CD4-positive, alpha-beta T cell treated with Interleukin-15 for 1 hour (primary cell): ENCODE results near the gene IL24.
"Not testable (repeated sequence)": the region's sequence is repeated elsewhere in the genome, so short reads cannot be mapped to it uniquely, and the experiment has no call there.

Experiments
- DNase-seq: peaks from one replicate; pipeline ENCODE4 v3.0.0-alpha.2; 2020

The IL24 gene

DNA sequence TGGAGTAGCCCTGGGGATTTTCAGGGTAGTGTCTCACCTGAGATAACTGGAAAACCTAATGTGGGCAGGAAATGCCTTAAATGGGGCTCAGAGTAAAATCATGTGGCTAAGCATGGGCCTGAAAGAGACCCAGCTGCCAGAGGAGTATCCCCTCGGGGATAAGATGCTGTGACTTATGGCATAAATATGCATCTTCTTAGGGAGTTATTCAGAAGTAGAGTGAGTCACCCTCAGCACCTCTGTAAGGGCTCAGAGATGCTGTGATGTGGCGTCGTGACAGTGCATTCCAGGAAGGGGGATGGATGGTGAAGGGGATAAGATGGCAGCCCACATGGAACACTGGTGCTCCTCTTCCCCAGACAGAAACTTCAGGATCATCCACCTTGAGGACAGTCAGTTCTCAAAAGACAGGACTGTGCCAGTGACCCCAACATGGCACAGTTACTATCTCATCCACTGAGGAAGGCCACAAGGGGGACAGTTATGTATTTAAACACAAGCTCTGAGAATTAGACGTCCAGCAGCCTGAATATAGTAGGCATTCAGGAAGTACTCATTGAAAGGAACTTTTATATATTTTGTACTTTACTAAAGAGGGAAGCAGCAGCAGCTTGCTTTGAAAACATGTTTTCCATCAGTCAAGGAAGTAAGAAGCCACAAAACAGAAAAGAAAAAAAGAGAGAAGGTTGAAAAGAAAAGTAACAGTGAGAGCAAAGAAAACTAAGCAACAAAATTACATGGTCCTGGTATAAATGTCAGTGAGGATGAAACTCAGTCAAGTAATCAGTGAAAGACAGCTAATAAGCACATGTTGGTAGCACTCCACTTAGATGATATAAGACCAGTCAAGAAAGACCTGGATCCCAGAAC is 8.3 kb downstream of the IL24 start:
- peak; percentile 36 for DNase-seq

DNA sequence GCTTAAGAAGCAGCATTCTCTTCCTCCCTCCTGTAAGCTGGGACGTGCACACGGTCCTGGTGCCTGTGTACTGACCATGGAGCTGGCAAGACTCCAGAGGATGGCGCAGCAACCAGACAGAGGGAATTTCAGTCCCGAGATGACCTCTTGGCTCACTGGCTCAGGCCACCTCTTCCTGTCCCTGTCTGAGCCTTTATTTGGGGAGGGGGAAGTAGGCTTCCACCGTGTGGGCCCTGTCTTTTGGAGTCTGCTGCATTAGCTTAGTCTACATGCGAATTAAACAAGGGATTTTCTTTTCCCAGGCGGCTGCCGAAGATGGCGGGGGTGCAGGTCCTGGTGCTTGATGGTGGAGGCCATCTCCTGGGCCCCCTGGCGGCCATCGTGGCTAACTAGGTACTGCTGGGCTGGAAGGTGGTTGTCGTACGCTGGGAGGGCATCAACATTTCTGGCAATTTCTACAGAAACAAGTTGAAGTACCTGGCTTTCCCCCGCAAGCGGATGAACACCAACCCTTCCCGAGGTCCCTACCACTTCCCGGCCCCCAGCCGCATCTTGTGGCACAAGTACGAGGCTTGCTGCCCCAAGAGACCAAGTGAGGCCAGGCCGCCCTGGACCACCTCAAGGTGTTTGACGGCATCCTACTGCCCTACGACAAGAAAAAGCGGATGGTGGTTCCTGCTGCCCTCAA is 10.2 kb downstream of the IL24 start:
- no peak for DNase-seq

DNA sequence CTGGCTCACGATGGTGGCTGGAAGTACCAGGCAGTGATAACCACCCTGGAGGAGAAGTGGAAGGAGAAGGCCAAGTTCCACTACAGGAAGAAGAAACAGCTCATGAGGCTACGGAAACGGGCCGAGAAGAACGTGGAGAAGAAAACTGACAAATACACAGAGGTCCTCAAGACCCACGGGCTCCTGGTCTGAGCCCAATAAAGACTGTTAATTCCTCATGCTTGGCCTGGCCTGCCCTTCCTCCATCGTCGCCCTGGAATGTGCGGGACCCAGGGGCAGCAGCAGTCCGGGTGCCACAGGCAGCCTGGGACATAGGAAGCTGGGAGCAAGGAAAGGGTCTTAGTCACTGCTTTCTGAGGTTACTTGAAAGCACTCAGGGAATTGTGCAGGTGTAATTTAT is 10.8 kb downstream of the IL24 start:
- no peak for DNase-seq

DNA sequence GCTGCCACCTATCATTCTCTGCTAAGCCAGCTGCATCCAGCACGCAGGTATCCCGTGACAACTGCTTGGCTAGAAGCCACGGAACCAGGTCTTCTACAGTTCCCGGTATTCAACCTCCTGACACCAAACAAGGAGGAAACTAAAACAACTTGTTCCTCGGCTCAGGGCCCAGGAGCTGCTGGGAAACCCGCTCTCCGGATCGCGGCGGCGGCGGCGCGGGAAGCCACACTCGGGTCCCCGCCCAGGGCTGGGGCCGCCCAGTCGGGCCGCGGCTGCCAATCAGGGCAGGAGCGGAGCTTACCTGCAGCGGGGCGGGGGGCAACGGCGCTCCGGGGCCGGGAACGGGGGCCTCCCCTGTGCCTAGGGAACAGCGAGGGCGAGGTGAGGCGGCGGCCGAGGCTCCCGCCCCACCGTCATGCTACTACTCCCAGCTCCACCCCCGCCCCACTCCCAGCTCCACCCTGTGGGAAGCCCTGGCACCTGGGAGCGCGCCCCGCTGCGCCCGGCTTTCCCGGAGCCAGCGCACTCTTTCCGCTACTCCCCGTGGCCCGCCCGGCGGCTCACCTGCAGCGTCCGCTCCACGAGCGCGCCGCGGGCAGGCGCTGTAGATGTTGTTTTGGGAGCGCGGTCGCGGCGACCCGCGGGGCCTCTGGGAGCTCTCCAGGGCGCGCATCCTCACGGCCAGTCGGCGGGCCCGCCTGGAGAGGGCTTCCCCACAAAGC is 12.1 kb downstream of the IL24 start:
- peak; percentile 34 for DNase-seq

DNA sequence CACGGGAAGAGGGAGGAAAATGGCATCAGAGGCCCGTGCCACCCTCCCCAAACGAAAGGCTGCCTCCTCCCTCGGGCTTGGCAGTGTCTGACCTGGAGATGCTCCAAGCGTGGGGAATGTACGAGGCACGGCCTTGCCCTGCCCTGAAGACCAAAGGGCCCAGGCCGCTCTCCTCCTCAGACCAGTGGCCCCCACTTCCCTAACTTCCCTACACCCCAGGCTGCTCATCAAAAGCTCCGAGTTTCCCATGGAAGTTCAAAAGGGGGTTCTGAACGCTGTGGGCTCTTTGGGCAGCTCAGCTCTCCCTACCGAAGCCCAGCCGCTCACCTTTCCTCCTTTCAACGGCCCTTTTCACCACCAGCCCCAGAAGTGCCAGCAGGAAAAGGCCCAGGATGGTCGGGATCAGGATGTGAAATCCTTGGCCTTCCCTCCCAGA is 12.7 kb downstream of the IL24 start:
- no peak for DNase-seq

DNA sequence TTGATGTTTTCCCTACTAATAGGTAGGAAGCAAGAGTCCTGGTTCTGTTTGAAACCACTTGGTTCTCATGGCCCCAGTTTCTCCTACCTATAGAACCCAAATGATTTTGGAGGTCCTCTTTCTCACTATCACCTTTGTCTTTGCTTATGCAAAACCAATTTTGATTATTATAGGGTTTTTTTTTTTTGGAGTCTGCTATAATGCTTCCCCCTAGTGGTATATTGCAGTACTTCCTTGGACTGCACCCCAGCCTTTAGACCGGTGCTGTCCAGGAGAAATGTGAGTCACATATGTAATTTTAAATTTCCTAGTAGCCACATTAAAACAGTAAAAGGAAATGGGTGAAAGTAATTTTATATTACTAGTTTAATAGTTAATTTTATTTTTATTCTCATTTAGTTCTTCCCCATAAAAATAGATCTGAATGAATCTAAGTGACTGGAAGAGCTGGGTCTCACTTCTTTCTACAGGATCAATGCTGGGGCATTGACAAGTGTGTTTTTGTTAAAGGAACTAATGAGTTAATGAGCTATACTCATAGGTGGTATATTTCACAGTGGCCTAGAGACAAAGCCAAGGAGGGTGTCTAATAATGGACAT is 13.9 kb downstream of the IL24 start:
- DNase-seq: no peak

DNA sequence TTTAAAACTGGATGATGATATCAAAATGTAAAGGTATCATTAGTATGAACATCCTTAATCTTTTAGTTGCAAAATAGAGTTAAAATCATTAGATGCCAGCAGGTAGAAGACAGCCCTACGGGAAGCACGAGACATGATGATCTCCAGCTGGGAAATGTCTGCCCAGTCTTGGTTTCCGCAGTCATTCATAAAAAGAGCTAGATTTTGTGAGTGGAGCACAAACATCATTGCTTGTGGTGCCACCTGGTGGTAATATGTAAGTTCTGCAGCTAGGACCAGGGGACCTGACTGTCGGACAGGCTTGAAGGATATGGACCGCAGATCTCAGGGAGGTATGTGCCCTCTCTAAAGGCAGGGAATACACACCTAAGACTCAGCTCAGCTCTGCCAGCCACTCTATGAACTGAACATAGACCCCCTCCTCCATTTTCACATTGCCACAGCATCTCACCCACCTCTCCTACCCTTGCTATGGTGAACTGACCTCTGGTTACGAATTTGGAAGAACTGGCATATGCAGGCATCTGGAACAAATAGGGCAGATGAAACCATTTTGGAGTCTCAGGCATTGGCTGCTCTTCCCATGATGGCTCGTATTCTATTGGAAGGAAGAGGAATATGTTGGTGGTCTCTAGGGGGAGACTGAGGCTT is 15.3 kb downstream of the IL24 start:
- peak; percentile 67 for DNase-seq

DNA sequence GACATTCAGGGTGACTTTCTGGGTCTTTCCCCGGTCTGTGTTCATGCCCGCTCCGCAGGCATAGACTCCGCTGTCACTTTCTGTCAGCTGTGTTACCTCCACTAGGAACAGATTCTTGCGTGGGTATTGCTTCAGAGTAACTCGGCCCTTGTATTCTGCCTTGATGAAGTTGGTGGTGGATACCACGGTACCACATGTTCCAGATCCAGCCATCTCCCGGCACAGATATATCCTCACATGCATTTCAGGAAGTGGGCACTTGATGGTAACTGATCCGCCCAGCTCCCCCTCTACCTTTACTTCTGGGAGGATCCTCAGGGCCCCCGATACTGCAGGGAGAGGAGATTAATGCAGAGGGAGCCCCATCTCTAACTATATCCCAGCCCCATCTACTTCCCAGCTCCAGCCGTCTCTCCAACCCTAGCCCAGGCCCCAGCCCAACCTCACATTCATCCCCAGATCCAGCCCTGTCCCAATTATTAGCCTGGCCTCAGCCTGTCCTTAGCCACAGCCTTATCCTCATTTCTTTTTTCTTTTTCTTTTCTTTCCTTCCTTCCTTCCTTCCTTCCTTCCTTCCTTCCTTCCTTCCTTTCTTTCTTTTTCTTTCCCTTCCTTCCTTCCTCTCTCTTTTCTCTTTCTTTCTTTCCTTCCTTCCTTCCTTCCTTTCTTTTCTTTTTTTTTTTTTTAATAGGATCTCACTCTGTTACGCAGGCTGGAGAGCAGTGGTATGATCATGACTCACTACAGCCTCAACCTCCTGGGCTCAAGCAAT is 16.7 kb downstream of the IL24 start:
- no peak for DNase-seq

DNA sequence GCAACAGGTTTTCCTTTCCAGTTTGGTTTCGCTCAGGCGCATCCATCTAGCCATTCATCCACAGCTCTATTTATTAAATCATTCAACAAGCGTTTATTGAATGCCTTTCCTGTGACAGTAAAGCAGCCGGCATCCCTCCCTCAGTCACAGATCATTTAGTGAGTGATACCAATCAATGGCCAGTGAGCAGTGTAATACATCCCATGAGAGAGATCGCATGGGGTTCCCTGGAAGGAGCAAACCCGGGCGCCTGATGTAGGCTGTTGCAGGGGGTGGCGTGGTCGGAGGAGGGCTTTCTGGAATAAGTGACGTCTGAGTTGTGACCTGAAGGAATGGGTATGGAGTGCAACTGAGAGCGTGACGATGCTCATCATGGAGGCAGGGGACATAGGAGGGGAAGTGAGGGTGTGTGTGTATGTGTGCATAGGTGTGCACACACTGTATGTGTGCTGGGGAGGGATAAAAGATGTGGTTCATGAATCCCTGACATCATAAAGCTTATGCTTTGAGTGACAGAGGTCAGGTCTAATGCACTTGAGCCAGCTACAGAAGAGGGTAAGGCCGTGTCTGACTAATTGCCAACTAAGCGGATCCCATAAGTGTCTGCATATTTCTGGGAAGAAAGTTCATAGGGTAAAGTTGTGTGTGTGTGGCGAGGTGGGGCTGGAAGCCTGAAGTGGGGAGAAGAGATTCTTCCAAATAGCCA is 17.9 kb downstream of the IL24 start:
- DNase-seq: no peak

DNA sequence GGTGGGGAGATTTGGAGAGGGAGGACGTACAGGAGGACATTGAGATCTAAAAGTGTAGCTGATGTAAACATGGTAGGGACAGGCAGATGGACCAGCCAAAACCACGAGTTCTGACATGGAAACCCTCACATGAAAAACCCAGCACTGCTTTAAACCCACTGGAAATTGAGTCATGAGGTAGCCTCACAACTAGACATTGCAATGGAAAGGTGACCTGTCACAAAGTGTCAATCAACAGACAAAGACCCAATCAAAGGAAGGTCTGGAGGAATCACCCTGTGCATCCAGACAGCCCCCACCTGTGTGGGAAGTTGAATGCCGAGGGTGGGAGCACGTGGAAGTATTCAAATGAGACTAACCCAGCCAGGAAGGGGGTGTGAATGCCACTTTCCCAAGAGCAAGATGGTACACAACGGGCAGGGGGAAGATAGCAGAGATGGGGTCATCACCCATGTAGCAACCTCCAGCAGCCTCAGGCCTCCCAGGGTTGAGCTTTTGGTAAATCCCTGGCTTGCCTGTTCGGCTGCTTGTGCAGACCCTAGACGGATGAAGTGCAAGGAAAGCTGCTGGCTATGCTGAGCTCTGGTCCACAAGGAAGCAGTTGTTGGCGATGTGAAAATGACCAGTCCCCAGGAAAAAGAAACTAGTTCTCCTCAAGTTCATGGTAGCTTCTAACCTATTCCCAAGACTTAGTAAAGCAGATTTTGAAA is 18.9 kb downstream of the IL24 start:
- no peak for DNase-seq

DNA sequence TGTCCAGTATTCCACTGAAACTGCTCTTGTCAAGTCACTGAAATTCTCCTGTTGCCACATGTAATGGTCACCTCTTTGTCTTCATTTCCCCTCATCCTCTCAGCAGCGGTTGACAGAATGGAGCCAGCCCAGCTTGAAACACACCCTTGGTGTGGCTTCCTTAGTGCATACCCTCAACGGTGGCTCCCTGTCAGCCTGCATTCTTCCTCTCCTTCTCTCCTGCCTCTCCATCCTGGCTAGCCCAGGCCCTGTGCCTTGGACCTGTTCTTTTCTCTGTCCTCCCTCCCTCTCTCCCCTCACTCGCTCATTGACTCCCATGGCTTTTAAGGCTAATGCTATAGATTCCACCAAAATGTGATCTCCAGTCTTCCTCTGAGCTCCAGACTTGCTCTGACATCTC is 20.8 kb downstream of the IL24 start:
- DNase-seq: no peak

DNA sequence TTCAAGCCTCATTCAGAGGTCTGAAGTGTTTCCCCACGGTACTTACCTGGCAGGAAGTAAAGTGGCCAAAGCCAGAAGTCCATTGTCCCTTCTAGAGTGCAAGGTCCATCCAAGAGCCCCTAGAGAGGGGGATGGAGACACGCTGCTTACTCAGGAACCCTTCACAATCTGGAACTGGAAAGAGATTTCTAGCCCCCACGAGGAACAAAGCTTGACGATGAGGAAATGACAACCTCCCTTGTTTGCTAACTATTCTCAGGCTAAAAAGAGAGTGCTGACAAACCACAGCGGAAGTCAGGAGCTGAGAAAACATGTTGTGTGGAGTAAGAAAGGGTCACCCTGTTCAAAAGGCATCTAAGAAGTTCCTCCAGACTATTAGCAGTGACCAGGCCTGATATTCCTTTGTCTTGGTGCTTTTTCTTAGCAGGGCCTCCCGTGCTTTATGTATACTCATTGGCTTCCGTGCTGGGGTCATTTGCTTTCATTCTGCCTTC is 24.6 kb downstream of the IL24 start, which contains the start of gene FCMR:
FCMR (minus strand) TSS at position 170 of the 494 bp plus-strand sequence; CDS start at position 83, 87 bp downstream.
- DNase-seq: peak; percentile 64

DNA sequence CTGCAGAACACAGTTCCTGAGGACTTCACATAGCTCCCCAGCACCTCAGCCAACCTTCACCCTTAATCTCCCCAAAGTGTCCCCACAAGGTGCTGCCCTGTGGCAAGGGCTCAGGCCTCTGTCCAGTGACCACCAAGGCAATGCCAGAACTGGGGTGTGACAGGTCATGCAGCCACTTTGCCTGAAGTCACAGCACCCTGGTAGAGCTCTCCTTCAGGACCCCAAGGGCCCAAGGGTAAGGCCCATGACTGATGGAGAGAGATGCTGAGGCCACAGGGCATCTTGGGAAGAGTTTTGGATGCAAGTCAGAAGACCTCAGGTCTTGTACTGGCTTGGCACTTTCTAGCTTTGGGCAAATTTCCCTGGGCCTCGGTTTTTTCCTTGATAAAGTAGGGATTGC is 25.3 kb downstream of the IL24 start:
- DNase-seq: no peak

DNA sequence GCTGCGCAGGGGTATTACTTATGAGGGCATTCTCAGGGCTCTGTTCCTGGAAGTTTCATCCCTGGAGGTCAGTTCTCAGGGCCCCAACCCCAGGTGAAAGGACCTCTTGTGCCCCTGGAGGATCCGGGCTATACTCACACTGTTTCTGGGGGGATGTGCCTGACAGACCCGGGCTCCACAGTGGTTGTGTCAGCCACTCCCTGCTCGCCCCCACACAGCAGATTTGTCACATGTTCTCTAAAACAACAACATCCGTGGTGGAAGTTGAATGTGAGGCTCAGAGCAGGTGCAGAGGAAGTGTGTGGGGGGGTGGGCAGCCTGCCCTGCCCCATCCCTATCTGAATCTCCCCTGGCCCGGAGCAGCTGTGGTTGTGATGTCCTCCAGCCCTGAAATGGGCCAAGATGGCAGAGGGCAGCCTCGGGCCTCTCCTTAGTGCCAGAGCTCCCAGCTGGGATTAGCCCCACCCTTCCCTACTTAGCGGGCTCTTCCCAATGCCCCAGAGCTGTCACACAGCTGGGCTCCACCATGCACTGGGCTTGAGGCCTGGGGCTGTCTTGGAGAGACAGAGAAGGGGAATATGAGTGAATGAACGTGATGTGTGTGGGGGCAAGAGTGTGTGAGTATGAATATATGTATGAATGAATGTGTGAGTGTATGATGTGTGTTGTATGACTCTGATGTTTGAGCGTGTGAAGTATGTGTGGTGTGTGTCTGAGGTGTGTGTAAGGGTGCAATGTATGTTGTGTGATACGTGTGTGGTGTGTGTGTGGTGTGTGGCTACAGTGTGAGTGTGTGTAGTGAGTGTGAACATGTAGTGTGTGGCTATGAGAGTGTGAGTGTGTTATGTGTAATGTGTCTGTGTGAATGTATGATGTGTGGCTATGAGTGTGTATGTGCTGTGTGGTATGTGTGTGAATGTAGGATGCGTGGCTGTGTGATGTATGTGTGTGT is 26.0 kb downstream of the IL24 start:
- peak; percentile 89 for DNase-seq

DNA sequence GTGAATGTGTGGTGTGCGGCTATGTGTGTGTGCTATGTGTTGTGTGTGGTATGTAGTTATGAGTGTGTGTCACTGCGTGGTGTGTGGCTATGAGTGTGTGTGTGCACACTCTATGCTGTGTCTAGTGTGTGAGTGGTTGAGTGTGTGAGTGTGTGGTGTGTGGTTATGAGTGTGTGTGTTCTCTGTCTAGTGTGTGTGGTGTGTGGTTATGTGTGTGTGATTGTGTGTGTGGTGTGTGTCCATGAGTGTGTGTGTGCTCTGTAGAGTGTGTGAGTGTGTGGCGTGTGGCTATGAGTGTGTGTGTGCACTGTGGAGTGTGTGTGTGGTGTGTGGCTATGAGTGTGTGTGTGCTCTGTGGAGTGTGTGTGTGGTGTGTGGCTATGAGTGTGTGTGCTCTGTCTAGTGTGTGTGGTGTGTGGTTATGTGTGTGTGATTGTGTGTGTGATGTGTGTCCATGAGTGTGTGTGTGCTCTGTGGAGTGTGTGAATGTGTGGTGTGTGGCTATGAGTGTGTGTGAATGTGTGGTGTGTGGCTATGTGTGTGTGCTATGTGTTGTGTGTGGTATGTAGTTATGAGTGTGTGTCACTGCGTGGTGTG is 26.8 kb downstream of the IL24 start:
- not testable (repeated sequence) for DNase-seq

DNA sequence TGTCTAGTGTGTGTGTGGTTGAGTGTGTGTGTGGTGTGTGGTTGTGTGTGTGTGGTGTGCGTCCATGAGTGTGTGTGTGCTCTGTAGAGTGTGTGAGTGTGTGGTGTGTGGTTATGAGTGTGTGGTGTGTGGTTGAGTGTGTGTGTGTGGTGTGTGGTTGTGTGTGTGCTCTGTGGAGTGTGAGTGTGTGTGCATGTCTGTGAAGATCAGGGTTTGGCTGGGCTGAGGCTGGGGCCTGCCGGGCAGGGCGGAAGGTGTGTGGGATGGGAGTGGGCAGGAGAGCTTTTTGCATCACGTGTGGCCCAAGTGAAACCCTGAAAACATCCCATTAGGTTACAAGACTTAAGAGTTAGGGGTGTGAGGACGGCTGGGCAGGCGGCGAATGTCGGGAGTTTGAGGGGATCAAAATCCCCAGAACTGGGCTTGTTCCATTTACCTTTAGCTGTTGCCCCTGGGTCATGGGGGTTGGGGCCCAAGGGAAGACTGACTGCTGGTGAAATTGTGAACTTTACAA is 27.4 kb downstream of the IL24 start:
- DNase-seq: peak; percentile 43

DNA sequence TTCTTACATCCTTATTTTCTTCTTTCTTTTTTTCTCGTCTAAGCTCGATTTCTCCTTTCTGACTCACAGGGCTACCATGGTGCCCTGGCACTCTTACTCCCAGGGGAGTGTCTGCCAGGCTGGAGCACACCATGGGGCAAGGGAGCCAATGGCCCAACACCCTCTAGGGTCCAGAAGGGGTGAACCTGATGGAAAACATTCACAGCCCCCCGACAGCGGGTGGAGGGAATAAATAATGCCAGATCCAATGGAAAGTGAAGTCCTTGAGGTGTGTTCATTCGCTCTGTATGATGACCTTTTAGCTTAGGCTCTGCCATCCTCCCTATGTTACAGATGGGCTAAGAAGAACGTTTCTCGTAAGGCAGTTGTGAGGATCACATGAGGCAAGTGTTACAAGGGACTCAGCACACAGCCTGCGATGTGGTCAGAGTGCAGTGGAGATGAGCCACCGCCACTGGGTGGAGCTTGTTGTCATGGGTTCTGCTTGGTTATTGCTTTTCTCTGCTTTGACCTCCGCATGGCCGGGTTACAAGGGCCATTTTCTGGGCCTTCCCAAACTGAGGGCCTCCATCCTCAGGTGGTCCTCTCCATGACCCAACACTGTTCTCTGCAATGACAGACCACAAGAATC is 28.0 kb downstream of the IL24 start:
- peak; percentile 84 for DNase-seq

DNA sequence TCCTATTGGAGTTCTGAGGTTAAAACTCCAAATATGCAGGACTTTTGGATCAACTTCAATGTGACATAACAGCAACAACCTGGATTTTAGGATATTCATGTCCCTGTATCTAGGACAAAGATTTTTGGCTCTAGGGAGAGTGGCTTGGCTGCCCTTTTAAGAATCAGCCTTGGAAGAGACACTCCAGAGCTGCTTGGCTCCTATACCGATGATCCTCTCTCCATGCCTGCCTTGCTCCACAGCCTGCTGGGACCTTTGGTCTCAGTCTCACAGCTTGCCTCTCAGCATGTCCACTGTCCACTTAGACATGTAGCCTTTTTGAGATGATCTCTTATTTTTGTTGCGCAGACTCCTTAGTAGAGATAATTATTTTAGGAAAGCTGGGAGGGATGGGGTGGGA is 29.0 kb downstream of the IL24 start:
- no peak for DNase-seq
